H9 (cell line): ENCODE data around the gene CTNND1. TPM values are rescaled to one million over a fixed set of nuclear protein-coding genes. Genes with fewer than 3 reads are reported as not detected.

Experiments
- DNase-seq: peaks from one replicate; pipeline ENCODE4 v3.0.0-alpha.2; 2017
- H2AFZ ChIP-seq: one replicate; pipeline ENCODE4 v1.6.1; 2013; ENCODE audit warnings: mild to moderate bottlenecking, low read length, control low read depth, moderate library complexity
- H2AK5ac ChIP-seq: 2 replicates; pipeline ENCODE4 v1.6.1; 2013; ENCODE audit warnings: low read length, control low read depth, mixed read lengths; ENCODE audit not compliant: insufficient read length
- H2BK120ac ChIP-seq: one replicate; pipeline ENCODE4 v1.6.1; 2013; ENCODE audit warnings: low read depth, mild to moderate bottlenecking, low read length, control low read depth, inconsistent platforms; ENCODE audit not compliant: poor library complexity, severe bottlenecking
- H2BK12ac ChIP-seq: 2 replicates; pipeline ENCODE4 v1.6.1; 2013; ENCODE audit warnings: low read length, control low read depth, mixed read lengths, low read depth; ENCODE audit not compliant: insufficient read length
- H2BK15ac ChIP-seq: 2 replicates; pipeline ENCODE4 v1.6.1; 2013; ENCODE audit warnings: low read depth, low read length, control low read depth
- H2BK20ac ChIP-seq: one replicate; pipeline ENCODE4 v1.6.1; 2013; ENCODE audit warnings: low read depth, mild to moderate bottlenecking, low read length, control low read depth, inconsistent platforms; ENCODE audit not compliant: poor library complexity, severe bottlenecking
- H2BK5ac ChIP-seq: 2 replicates; pipeline ENCODE4 v1.6.1; 2013; ENCODE audit warnings: low read length, control low read depth, mixed read lengths; ENCODE audit not compliant: insufficient read length
- H3K14ac ChIP-seq: 2 replicates; pipeline ENCODE4 v1.6.1; 2013; ENCODE audit warnings: low read length, control low read depth; ENCODE audit not compliant: insufficient read depth
- H3K18ac ChIP-seq: 2 replicates; pipeline ENCODE4 v1.6.1; 2013; ENCODE audit warnings: low read depth, mild to moderate bottlenecking, mixed read lengths, low read length, control low read depth; ENCODE audit not compliant: insufficient read length
- H3K23ac ChIP-seq: 2 replicates; pipeline ENCODE4 v1.6.1; 2013; ENCODE audit warnings: low read length, control low read depth, mixed read lengths, low read depth; ENCODE audit not compliant: insufficient read length
- H3K23me2 ChIP-seq: 2 replicates; pipeline ENCODE4 v1.6.1; 2013; ENCODE audit warnings: low read depth, mild to moderate bottlenecking, mixed read lengths, low read length, control low read depth; ENCODE audit not compliant: insufficient read length, poor library complexity, severe bottlenecking
- H3K27ac ChIP-seq: 2 replicates; pipeline ENCODE4 v1.5.1; 2013; ENCODE audit warnings: low read length, control low read depth, mixed read lengths, low read depth; ENCODE audit not compliant: insufficient read length
- H3K27me3 ChIP-seq: 2 replicates; pipeline ENCODE4 v1.6.1; 2013; ENCODE audit warnings: low read length, control low read depth, inconsistent platforms; ENCODE audit not compliant: insufficient read depth
- H3K4ac ChIP-seq: 2 replicates; pipeline ENCODE4 v1.6.1; 2013; ENCODE audit warnings: low read depth, mild to moderate bottlenecking, control low read depth, inconsistent platforms, low read length, moderate library complexity
- H3K4me1 ChIP-seq: 2 replicates; pipeline ENCODE4 v1.6.1; 2013; ENCODE audit warnings: low read length, control low read depth, inconsistent platforms; ENCODE audit not compliant: insufficient read depth
- H3K4me2 ChIP-seq: 2 replicates; pipeline ENCODE4 v1.6.1; 2013; ENCODE audit warnings: low read length, control low read depth, mixed read lengths; ENCODE audit not compliant: insufficient read length, insufficient read depth
- H3K56ac ChIP-seq: 2 replicates; pipeline ENCODE4 v1.6.1; 2013; ENCODE audit warnings: low read depth, mild to moderate bottlenecking, mixed read lengths, low read length, control low read depth; ENCODE audit not compliant: insufficient read length
- H3K79me1 ChIP-seq: 2 replicates; pipeline ENCODE4 v1.6.1; 2013; ENCODE audit warnings: low read depth, mild to moderate bottlenecking, moderate library complexity, low read length, control low read depth, inconsistent platforms; ENCODE audit not compliant: insufficient read depth, poor library complexity, severe bottlenecking
- H3K79me2 ChIP-seq: 2 replicates; pipeline ENCODE4 v1.6.1; 2013; ENCODE audit warnings: low read length, control low read depth, inconsistent platforms; ENCODE audit not compliant: insufficient read depth
- H3K9ac ChIP-seq: 2 replicates; pipeline ENCODE4 v1.6.1; 2013; ENCODE audit warnings: low read length, control low read depth, mixed read lengths; ENCODE audit not compliant: insufficient read length; ENCODE audit errors: extremely low read depth
- H3K9me3 ChIP-seq: one replicate; pipeline ENCODE4 v1.6.1; 2013; ENCODE audit warnings: low read depth, low read length, inconsistent platforms; ENCODE audit not compliant: control insufficient read depth
- H3T11ph ChIP-seq: one replicate; pipeline ENCODE4 v1.6.1; 2013; ENCODE audit warnings: mild to moderate bottlenecking, low read length, control low read depth, inconsistent platforms
- H4K20me1 ChIP-seq: one replicate; pipeline ENCODE4 v1.6.1; 2013; ENCODE audit not compliant: control insufficient read depth, insufficient read length, insufficient read depth
- H4K5ac ChIP-seq: 2 replicates; pipeline ENCODE4 v1.6.1; 2013; ENCODE audit warnings: low read depth, mild to moderate bottlenecking, mixed read lengths, low read length, control low read depth; ENCODE audit not compliant: insufficient read length
- H4K8ac ChIP-seq: replicated peaks from 2 replicates; pipeline ENCODE4 v1.6.1; 2013; ENCODE audit warnings: low read length, control low read depth, mixed read lengths, low read depth; ENCODE audit not compliant: insufficient read length
- H4K91ac ChIP-seq: 2 replicates; pipeline ENCODE4 v1.6.1; 2013; ENCODE audit warnings: low read depth, mild to moderate bottlenecking, moderate library complexity, mixed read lengths, low read length, control low read depth; ENCODE audit not compliant: insufficient read length
- H3K27ac Mint-ChIP-seq, 3 experiments: 2 replicates in 2 of 3; 3 replicates in 1 of 3; pipeline ENCODE4 v1.8.0; 2020 to 2021; ENCODE audit warnings: mixed read lengths in 3 of 3, mild to moderate bottlenecking in 1 of 3, moderate library complexity in 1 of 3
- H3K27me3 Mint-ChIP-seq: 2 replicates; pipeline ENCODE4 v1.8.0; 2021; ENCODE audit warnings: low read depth, mild to moderate bottlenecking, moderate library complexity, mixed read lengths
- H3K36me3 Mint-ChIP-seq, 3 experiments: 2 replicates in 2 of 3; 3 replicates in 1 of 3; pipeline ENCODE4 v1.8.0; 2020 to 2021; ENCODE audit warnings: low read depth in 3 of 3, mixed read lengths in 3 of 3; ENCODE audit not compliant: insufficient read depth in 1 of 3
- H3K4me1 Mint-ChIP-seq, 2 experiments: 2 replicates each; pipeline ENCODE4 v1.8.0; 2020; ENCODE audit warnings: mixed read lengths in 2 of 2
- H3K4me3 Mint-ChIP-seq, 2 experiments: 2 replicates in 1 of 2; 3 replicates in 1 of 2; pipeline ENCODE4 v1.8.0; 2020 to 2021; ENCODE audit warnings: mild to moderate bottlenecking in 2 of 2, mixed read lengths in 2 of 2, moderate library complexity in 1 of 2
- H3K9me3 Mint-ChIP-seq, 2 experiments: 2 replicates in 1 of 2; 3 replicates in 1 of 2; pipeline ENCODE4 v1.8.0; 2020; ENCODE audit warnings: mild to moderate bottlenecking in 2 of 2, mixed read lengths in 2 of 2, moderate library complexity in 1 of 2
- WGBS: extraction: QIAGEN DNeasy Blood & Tissue Kit; methylation state at CpG from one replicate; pipeline ENCODE4 v1.1.7; 2013; ENCODE audit warnings: missing lambda C conversion rate, low lambda C conversion rate, mixed read lengths; ENCODE audit not compliant: insufficient read length; ENCODE audit errors: extremely low coverage; 5-methylcytosine and 5-hydroxymethylcytosine counted together
- total RNA-seq: library from RNA; stranded (reverse); gene quantifications from 2 replicates; pipeline ENCODE4 v1.2.1, GENCODE V29; 2021
- TF ChIP-seq, protein P1 (sequence below): fragments of 200-600 bp; sonication (generic); conservative IDR thresholded peaks from 3 replicates; pipeline ENCODE4 v1.8.0; 2021; ENCODE audit warnings: antibody characterized with exemption, mild to moderate bottlenecking

The CTNND1 gene
- total RNA-seq, 1 experiment from 2014 or later = 164 TPM

DNA sequence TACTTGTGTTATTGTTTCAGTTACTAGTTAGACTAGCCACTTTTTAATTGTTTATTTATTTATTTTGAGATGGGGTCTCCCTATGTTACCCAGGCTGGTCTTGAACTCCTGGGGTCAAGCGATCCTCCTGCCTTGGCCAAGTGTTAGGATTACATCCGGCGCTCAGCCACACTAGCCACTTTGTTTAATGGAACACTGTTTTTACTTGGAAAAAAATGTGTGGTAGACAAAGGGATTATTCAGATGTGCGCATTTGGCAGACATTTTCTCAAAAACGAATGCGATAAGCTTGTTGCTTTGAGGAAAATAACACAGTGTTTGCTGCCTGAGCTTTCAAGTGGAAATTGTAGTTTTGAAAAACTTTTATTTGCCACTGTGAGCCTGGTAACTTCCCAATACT lies 51.0 kb downstream of the CTNND1 start:
- no peak overlapping the region for H3T11ph ChIP-seq
- no peaks in the 10 kb centered on the region for H3K79me1 ChIP-seq
- Mint-ChIP-seq H3K27me3 (no peaks in the 10 kb centered on the region), H3K27ac (no peak overlapping the region), H3K36me3 (peaks cover 40 to 86% (median 76%) of the 10 kb centered on the region in 3 experiments; a peak in 6 of 7 replicates), H3K4me1 (no peaks in the 10 kb centered on the region), H3K9me3 (no peaks in the 10 kb centered on the region), H3K4me3 (no peak overlapping the region)
- WGBS = no CpG with 5 or more reads among the region's 6 CpGs
- H3K79me2 ChIP-seq = no peaks in the 10 kb centered on the region
- H3K4me2 ChIP-seq = no peak overlapping the region
- H2BK15ac ChIP-seq = no peak overlapping the region
- H3K23ac ChIP-seq = no peak overlapping the region
- H2BK120ac ChIP-seq = no peak overlapping the region
- no peak overlapping the region for H2AK5ac ChIP-seq
- H3K14ac ChIP-seq = no peak overlapping the region
- TF ChIP-seq, protein P1, sequence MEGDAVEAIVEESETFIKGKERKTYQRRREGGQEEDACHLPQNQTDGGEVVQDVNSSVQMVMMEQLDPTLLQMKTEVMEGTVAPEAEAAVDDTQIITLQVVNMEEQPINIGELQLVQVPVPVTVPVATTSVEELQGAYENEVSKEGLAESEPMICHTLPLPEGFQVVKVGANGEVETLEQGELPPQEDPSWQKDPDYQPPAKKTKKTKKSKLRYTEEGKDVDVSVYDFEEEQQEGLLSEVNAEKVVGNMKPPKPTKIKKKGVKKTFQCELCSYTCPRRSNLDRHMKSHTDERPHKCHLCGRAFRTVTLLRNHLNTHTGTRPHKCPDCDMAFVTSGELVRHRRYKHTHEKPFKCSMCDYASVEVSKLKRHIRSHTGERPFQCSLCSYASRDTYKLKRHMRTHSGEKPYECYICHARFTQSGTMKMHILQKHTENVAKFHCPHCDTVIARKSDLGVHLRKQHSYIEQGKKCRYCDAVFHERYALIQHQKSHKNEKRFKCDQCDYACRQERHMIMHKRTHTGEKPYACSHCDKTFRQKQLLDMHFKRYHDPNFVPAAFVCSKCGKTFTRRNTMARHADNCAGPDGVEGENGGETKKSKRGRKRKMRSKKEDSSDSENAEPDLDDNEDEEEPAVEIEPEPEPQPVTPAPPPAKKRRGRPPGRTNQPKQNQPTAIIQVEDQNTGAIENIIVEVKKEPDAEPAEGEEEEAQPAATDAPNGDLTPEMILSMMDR = no peak
- no peaks in the 10 kb centered on the region for H3K9me3 ChIP-seq
- no peak overlapping the region for H2AFZ ChIP-seq
- H2BK5ac ChIP-seq = no peak overlapping the region
- no peaks in the 10 kb centered on the region for H4K20me1 ChIP-seq
- H3K23me2 ChIP-seq = no peaks in the 10 kb centered on the region
- H3K27me3 ChIP-seq = no peaks in the 10 kb centered on the region
- H3K4me1 ChIP-seq = no peaks in the 10 kb centered on the region
- H3K56ac ChIP-seq = no peak overlapping the region
- H4K8ac ChIP-seq = no peak overlapping the region
- no peak overlapping the region for H3K18ac ChIP-seq
- H2BK12ac ChIP-seq = no peak overlapping the region
- H3K27ac ChIP-seq = no peak overlapping the region
- no peak overlapping the region for H2BK20ac ChIP-seq
- H3K9ac ChIP-seq = no peak overlapping the region
- no peak overlapping the region for H4K5ac ChIP-seq
- H3K4ac ChIP-seq = no peak overlapping the region
- no peak overlapping the region for H4K91ac ChIP-seq
- no peak for DNase-seq
